GM21381 (cell line): Measurements from ENCODE around the gene CNTLN.
"Not testable (repeated sequence)": the region's sequence is repeated elsewhere in the genome, so short reads cannot be mapped to it uniquely, and the experiment has no call there.

Experiments
- ATAC-seq: cut with Tn5 transposase; IDR thresholded peaks from one replicate; pipeline ENCODE4 v1.9.1; 2021; ENCODE audit warnings: mild to moderate bottlenecking, moderate library complexity; ENCODE audit not compliant: unreplicated experiment

Gene CNTLN

GRCh38 chr9:17488662-17489061 is 353.8 kb downstream of the CNTLN start:
- ATAC-seq, result no peak

- ATAC-seq, result no peak
Observed at GRCh38 chr9:17490110-17490509, 355.3 kb downstream of the CNTLN start.

- ATAC-seq, result no peak
Observed at GRCh38 chr9:17491780-17492179, 356.9 kb downstream of the CNTLN start.

- ATAC-seq, result no peak
Observed at GRCh38 chr9:17503196-17503595, 368.4 kb downstream of the CNTLN start.

- no peak for ATAC-seq
Observed at GRCh38 chr9:17509151-17509550, 374.3 kb downstream of the CNTLN start.

- no peak for ATAC-seq
Observed at GRCh38 chr9:17509701-17510100, 374.9 kb downstream of the CNTLN start.

DNA sequence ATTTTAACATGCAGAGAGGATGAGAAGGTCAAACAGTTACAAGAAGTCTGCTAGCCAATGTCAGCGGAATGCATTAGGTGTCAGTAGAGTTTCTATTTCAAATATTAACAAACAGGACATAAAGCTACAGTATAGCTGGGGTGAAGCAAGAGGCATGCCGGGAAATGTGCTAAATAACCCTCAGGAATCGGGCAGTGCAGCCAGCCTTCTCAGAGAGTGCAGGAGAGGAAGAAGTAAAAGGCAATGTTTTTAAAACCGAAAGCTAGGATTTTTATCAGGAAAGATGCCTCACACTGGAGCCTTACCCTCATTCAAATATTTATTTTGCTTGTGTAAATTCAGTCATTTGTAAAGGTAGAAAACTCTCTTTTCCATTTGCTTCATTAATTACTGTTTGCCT is 384.9 kb downstream of the CNTLN start:
- no peak for ATAC-seq

GRCh38 chr9:17520268-17521064 is 385.6 kb downstream of the CNTLN start:
- no peak for ATAC-seq

DNA sequence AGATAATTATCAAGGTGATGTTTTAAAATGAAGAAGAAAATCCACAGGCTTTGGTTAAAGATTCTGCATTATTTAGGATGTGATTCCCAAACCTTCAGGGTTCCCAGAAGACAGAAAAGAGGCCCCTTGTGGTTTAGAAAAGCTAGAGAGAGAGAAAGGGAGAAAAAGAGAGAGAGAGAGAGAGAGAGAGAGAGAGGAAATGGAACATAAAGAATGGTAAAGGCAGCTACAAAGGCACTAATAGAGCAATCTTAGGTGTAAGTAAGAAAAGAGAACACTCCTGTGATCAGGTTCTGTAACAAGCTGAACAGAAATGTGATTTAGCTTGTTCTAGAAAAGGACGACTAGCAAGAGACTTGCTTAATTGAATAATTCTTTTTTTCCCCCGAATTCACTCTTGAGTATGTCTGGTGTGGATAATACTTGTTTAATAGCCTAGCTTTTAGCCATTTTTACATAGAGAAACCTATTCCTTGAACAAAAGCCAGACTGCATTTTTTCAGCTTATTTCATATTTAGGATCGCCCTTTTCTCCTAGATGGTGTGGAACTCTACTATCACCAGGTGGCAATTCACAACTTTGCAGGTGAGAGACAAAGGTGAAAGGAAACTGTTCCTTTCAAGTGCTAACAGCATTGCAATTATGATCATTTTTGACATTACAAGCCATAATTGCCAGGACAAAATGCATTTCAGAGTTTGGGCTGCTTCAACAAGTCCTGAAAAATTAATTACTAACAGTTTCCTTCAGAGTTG is 386.4 kb downstream of the CNTLN start:
- ATAC-seq, result no peak

- ATAC-seq, result not testable (repeated sequence)
Observed at GRCh38 chr9:17526726-17527125, 391.9 kb downstream of the CNTLN start.

DNA sequence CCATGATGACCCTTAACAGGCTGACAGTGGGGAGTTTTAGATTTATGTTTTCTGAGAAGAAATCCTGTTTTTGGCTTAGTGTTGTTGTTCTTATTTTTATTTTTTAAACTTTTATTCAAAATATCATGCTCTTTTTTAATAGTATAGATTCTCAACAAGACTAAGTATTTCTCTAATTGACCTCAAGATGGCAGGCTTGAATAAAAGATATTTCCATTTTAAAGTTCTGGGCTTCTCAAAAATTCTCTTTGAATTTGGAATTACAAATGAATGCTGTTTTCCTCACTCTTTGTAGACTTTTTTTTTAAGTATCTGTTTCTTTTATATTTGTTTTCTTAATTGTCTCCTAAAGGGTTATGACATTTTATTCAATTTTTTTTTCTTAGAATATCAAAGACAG is 394.0 kb downstream of the CNTLN start:
- no peak for ATAC-seq

DNA sequence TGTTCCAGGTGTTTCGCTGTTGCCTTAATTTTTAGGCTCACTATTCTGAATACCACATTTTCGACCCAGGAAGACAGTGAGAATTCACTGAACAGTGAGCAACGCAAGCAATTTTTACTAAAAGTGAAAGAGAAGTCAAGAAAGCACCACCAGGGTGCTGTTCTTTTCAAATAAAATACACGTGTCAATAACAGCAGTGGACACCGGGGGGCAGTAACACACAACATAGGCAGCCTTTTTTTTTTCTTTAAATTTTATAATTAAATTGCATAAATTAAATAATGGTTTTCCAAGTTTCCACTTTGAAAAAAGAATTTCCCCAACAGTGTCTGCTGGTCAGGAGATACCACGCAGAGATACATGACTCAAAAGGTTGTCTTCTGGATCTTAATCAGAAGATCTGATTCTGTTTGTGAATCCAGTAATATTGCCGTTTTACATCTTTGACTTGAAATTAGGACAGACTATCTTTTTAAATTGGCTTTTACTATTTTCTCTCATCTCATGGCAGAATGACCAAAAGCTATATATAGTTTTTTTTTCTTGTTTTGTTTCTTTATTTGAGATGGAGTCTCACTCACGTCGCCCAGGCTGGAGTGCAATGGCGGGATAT is 396.9 kb downstream of the CNTLN start:
- ATAC-seq, result peak; percentile 75

- ATAC-seq, result no peak
Observed at GRCh38 chr9:17532461-17532860, 397.6 kb downstream of the CNTLN start.

GRCh38 chr9:17535176-17535575 is 400.3 kb downstream of the CNTLN start:
- no peak for ATAC-seq

DNA sequence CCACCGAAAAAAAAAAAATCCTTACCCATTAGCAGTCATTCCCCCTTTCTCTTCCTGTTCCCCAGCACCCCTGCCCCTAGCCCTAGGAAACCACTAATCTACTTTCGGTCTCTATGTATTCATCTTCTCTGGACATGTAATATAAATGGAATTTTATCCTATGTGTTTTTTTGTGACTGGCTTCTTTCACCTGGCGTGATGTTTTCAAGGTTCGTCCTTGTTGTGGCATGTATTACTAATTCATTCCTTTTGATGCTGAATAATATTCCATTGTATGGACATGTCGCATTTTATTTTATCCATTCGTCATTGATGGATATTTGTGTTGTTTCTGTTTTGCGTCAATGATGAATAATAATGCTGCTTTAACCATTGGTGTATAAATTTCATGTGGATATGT is 401.2 kb downstream of the CNTLN start:
- ATAC-seq, result no peak

DNA sequence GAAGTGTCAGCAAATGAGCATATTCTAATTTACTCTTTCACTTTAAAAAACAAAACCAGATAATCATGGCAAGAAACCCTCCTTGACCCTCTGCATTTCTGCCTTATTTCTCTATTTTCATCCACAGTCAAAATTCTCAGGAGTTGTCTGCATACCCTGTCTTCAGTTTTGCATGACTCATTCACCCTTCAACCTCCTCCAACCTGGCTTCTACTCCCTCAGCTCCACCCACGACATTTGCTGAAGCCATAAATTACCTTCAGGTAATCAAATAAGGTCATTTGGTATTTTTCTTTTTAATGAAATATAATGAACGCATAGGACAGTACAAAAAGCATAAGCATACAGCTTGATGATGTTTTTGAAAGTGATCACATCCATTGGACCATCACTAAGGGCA is 416.2 kb downstream of the CNTLN start:
- ATAC-seq, result no peak
